IPS-11a (cell line): ENCODE results near the gene PPP1R9A.

Experiments used
- H3K4me3 ChIP-seq: one replicate; pipeline ENCODE4 v1.5.1; 2013; ENCODE audit warnings: low read depth, low read length, control low read depth

The PPP1R9A gene

GRCh38 chr7:94908323-94909178 lies 1.2 kb downstream of the PPP1R9A start:
- H3K4me3 ChIP-seq = peak overlapping the region; percentile 60

- H3K4me3 ChIP-seq = peak overlapping the region; percentile 60
Measured at GRCh38 chr7:94909179-94909466, 1.7 kb downstream of the PPP1R9A start.

- no peak overlapping the region for H3K4me3 ChIP-seq
Measured at GRCh38 chr7:94912085-94912484, 4.7 kb downstream of the PPP1R9A start.

- no peak overlapping the region for H3K4me3 ChIP-seq
Measured at GRCh38 chr7:94913391-94913790, 6.0 kb downstream of the PPP1R9A start.

- H3K4me3 ChIP-seq = no peak overlapping the region
Measured at GRCh38 chr7:94921911-94922310, 14.5 kb downstream of the PPP1R9A start.

- no peak overlapping the region for H3K4me3 ChIP-seq
Measured at GRCh38 chr7:94922457-94922856, 15.1 kb downstream of the PPP1R9A start.

- H3K4me3 ChIP-seq = no peak overlapping the region
Measured at GRCh38 chr7:94923412-94923811, 16.0 kb downstream of the PPP1R9A start.

- H3K4me3 ChIP-seq = no peak overlapping the region
Measured at GRCh38 chr7:94928168-94928707, 20.8 kb downstream of the PPP1R9A start.

GRCh38 chr7:94933256-94933990 lies 26.0 kb downstream of the PPP1R9A start:
- H3K4me3 ChIP-seq = no peak overlapping the region

- no peak overlapping the region for H3K4me3 ChIP-seq
Measured at GRCh38 chr7:94939395-94939794, 32.0 kb downstream of the PPP1R9A start.

GRCh38 chr7:94940241-94940640 lies 32.8 kb downstream of the PPP1R9A start:
- H3K4me3 ChIP-seq = no peak overlapping the region

- H3K4me3 ChIP-seq = no peak overlapping the region
Measured at GRCh38 chr7:94941844-94942632, 34.6 kb downstream of the PPP1R9A start.

GRCh38 chr7:94943134-94943533 lies 35.7 kb downstream of the PPP1R9A start:
- no peak overlapping the region for H3K4me3 ChIP-seq

GRCh38 chr7:94949532-94949931 lies 42.1 kb downstream of the PPP1R9A start:
- H3K4me3 ChIP-seq = no peak overlapping the region

GRCh38 chr7:94955807-94956206 lies 48.4 kb downstream of the PPP1R9A start:
- H3K4me3 ChIP-seq = no peak overlapping the region

- H3K4me3 ChIP-seq = no peak overlapping the region
Measured at GRCh38 chr7:94957061-94957460, 49.7 kb downstream of the PPP1R9A start.

- no peak overlapping the region for H3K4me3 ChIP-seq
Measured at GRCh38 chr7:94962661-94963060, 55.3 kb downstream of the PPP1R9A start.

- no peak overlapping the region for H3K4me3 ChIP-seq
Measured at GRCh38 chr7:94969434-94970084, 62.2 kb downstream of the PPP1R9A start.

GRCh38 chr7:94970085-94970576 lies 62.7 kb downstream of the PPP1R9A start:
- H3K4me3 ChIP-seq = no peak overlapping the region

- no peak overlapping the region for H3K4me3 ChIP-seq
Measured at GRCh38 chr7:94971051-94971867, 63.9 kb downstream of the PPP1R9A start.
